ENCODE data around the gene ATOH7.
"Not testable (repeated sequence)": the region's sequence is repeated elsewhere in the genome, so short reads cannot be mapped to it uniquely, and the experiment has no call there.

ATOH7 gene

DNA sequence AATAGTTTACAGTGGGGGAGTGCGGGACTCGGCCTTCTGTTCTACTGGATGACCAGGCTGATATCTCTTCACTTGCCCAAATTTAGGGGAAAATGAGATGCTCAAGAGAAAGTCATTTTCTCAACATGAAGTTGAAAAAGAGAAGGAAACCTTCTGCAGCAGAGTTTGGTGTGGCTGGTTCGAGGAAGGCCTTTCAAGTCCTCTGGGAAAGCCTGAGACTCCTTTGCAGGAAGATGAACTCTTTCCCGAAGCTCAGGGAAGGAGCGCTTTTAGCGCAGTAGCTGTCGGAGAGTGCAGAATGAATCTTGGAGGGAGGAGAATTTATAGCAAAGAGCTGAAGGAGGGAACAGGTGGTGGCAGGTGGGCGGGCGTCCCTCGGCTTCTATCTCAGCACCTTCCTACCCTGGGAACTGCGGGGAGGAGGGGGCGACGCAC lies at the start of gene ATOH7:
Gene ATOH7, minus strand, starts transcription at position 297 of the 435 bp plus-strand sequence. CDS start 436 bp downstream, outside the sequence.
- no peak for DNase-seq

DNA sequence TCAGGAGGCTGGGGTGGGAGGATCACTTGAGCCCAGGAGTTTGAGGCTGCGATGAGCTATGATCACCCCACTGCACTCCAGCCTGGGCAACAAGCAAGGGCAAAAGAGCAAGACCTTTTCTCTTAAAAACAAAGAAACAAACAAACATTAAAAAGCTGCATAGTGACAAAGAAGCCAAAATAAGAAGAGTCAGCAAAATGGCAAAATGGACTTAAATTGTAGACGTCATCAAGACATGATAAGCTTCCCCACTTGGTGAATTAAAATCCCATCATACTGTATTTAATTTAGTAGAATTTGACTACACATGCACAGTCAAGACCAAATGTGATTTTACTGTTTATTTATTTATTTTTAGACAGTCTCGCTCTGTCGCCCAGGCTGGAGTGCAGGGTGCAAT lies 48.8 kb upstream of the ATOH7 start:
- no peak for DNase-seq

DNA sequence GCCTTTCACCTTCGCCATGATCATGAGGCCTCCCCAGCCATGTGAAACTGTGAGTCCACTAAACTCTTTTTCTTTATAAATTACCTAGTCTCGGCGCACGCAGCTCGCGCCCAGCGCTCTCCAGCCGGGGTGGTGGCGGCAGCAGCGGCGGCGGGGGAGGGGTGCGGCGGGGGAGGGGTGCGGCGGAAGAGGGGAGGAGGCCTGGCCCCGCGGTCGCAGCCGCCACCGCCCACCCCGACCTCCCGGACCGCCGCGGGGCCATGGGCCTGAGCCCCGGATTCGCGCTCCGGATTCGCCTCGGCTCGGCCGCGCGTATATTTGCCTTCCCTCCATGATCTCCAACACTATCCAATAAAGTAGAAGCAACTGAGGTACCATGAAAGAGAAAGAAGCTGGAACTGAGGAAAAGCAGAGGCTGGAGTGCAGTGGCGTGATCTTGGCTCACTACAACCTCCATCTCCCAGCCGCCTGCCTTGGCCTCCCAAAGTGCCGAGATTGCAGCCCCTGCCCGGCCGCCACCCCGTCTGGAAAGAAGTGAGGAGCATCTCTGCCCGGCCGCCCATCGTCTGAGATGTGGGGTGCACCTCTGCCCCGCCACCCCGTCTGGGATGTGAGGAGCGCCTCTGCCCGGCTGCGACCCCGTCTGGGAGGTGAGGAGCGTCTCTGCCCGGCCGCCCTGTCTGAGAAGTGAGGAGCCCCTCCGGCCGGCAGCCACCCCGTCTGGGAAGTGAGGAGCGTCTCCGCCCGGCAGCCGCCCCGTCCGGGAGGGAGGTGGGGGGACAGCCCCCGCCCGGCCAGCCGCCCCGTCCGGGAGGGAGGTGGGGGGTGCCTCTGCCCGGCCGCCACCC lies 47.2 kb upstream of the ATOH7 start:
- not testable (repeated sequence) for DNase-seq

DNA sequence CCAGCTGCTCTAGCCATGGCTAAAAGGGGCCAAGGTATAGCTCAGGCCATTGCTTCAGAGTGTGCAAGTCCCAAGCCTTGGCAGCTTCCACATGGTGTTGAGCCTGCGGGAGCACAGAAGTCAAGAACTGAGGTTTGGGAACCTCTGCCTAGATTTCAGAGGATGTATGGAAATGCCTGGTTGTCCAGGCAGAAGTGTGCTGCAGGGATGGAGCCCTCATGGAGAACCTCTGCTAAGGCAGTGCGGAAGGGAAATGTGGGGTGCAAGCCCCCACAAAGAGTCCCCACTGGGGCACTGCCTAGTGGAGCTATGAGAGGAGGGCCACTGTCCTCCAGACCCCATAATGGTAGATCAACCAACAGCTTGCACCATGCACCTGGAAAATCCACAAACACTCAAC lies 45.9 kb upstream of the ATOH7 start:
- DNase-seq: not testable (repeated sequence)

DNA sequence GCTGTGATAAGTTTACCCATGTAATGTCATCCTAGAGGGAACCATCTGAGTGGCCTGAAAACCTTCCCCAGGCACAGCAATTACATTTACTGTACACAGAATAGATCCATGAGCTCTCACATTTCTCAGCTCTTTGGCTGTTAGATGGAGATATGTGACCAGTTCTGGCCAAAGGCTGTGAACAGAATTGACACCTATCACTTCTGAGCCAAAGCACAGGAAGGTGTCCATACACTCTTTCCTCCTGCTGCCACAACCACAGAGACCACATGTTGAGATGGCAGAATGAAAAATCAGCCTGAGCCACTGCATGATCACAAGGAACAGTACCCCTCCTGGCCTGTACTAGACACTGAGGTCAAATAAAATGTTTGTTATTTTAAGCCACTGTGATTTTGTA lies 44.3 kb upstream of the ATOH7 start:
- no peak for DNase-seq

DNA sequence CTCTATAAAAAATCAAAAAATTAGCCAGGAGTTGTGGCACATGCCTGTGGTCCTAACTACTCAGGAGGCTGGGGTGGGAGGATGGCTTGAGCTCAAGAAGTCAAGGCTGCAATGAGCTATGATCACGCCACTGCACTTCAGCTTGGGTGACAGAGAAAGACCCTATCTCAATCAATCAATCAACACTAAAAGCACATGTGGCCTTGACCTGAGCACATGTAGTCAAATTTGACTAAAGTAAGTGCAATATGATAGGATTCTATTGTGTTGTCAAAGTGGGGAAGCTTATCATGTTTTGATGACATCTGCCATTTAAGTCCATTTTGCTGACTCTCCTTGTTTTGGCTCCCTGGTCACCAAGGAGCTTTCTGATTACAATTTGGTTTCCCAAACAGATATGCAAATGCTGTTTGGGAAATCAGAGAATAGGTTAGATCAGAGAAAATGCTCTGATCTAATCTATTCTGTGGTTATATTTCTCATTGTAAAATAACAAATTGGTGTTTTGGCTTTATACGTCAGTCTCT lies 43.8 kb upstream of the ATOH7 start:
- DNase-seq: no peak

DNA sequence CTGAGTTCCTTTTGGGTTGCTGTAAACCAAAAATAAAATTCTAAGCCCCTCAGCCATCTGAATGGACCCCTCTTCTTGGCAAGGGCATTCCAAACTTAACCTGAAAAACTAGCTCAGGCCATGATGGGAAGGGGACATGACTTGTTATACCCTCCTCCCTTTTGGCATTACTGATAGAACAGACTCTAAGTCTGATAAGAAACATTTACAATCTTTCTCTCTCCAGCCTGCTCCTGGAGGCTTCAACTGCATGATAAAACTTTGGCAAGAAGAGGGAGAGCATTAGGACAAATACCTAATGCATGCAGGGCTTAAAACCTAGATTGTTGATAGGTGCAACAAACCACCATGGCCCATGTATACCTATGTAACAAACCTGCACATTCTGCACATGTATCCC lies 40.9 kb upstream of the ATOH7 start:
- DNase-seq: no peak

DNA sequence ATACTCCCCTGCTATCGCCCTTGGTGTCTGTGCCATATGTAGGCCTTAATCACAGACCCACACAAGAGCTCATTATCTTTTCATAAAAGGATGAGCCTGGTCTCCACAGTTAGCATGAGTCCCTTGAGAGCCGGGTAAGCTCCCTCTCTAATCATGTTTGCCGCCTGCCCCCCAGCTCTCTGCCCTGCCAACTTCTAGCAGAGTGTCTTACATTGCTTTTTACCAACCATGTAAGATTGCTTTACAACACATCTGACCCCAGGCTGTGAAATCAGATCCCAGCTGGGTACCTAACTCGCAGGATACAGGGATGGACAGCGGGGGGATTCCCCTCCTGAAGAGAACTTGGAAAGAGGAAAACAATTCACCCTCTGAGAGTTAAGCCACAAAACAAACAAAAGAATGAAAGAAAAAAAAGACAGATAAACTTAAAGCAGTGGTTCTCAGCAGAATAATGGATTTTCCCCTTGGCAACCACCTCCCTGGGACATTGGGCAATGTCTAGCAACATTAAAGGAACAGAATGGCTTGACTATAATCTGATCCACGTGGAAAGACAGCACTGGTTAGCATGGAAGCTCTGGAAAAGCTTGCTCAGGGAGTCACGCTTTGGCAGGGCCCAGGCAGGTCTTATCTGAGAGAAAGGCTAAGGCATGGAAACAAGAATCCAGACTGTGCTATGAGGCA lies 39.4 kb upstream of the ATOH7 start:
- no peak for DNase-seq

DNA sequence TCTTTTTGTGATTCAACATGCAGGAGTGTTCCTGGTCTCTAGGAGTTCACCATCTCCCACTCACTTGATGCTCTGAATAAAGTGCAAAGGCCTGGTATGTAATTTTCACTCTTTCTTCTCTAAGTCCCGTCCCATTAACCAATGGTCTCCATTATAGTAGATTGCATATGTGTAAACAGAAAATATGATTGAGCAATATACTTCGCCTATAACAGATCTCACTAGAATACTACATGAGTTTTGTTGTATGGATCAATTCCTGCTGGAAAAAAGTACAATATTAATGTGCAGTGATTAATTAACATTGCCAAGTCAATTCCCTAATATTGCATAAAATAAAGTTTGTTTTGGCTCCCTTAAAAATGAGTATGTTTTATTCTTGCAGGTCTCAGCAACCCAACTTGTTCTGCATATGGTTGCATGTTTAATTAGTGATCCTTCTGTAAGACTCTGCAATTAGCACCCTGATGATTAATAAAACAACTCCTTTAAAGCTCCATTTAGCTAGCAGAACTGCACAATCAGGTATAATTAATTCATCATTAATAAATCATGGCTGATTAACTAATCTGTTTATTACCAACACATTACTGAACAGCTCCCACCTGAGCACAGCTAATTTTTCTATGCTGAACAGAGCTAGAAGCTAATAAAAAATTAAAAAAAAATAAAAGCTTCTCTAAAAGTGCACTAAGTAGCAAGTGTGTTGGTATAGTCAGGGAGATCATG lies 37.8 kb upstream of the ATOH7 start:
- no peak for DNase-seq

DNA sequence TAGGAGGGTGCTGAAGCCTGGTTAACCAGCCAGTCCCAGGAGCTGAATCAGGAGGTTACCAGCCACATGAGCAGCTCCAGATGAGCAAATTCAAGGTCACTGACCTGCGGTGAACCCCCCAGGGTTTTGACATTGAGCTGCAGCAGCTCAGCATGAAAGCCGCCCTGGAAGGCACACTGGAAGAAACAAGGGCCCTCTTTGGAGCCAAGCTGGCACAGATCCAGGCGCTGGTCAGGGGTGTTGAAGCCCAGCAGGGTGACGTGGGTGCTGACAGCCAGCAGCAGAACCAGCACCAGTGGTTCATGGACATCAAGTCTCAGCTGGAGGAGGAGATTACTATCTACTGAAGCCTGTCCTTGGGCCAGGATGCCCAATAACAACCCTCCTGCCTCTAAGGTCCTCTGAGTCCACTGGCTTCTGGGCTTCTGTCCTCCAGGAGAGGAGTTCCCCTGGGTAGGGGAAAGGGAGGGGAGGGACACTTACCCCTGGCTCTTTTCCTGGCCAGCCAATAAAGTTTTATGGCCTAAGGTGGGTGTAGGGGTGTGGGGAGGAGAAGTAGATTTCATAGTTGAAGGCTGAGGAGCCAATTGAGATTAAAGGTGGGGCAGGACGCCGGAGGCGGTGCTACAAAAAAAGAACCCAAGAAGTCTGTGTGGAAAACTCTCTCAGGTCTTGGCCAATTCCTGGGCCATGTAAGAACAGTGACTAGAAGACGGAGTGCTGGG lies 29.4 kb upstream of the ATOH7 start:
- DNase-seq: no peak

DNA sequence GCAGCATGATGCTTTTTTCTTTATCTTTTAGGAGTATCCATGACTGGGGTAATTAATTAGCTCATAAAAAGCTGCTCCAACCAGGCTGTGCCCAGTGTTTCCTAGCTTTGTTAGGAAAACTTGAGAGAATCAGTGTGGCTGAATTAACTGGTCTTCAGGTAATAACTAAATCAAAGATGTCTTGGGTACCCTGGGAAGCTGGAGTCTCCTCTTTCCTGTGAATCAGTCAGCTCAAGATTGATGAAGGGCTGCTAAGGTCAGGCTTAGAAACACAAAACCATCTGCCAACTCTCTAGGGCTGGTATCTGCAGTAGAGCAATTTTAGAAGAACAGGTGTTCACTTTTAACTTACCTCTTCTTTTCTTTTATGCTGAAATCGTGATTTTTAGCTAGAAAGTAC lies 21.4 kb upstream of the ATOH7 start:
- no peak for DNase-seq

DNA sequence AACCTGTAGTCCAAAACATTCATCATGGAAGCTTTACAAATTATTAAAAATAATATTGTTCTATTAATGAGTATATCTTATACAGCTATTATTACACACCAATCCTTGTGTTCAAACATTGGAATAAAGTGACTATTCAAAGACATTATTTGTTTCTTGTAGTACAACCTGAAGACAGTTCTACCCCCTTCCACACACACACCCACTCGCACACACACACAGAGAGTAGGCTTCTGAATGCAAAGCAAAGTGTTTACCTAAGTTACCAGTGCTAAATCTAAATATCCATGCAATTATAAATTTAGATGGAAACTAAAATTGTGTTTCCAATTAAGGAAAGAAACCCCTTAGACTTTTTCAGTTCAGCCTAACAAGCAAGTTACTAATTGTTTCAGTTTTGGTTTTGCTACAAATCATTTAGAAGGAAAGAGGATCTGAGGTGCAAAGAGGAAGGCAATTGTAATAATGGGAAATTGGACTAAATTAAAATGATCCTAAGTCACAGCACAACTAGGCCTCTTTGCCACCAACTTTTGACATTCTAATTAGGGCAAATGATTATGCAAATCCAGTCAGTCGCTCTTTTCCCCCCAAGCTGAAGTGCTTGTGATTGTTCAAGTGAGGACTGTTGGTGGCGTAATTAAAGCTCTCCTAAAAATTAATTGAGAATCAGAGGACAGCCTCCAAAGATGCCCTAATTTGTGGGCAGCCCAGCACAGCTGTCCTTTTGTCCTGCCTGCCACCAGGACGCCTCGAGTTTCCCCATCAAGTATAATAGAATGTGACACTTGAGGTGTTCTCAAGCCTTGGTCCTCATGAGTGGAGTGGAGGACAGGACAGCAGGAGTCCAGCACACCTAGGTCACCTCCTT lies 19.9 kb upstream of the ATOH7 start:
- no peak for DNase-seq

DNA sequence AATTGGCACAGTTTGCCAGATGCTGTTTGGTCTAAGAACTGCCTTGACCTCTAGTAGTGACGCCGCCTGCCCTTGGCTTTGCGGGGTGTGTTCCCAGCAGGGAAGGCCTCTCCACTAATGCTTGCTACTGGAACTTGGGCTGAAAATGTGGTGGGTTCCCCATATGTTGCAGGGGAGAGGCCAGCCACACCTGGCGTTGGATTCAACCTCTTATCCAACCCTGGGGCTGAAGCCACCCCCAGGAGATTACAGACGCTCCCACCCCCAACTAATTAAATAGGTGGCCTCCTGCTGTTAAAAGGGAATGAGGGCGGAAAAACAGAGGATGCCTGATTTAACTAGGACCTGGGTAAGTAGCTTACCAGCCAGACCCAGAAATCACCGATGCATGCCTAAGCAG lies 19.2 kb upstream of the ATOH7 start:
- no peak for DNase-seq

DNA sequence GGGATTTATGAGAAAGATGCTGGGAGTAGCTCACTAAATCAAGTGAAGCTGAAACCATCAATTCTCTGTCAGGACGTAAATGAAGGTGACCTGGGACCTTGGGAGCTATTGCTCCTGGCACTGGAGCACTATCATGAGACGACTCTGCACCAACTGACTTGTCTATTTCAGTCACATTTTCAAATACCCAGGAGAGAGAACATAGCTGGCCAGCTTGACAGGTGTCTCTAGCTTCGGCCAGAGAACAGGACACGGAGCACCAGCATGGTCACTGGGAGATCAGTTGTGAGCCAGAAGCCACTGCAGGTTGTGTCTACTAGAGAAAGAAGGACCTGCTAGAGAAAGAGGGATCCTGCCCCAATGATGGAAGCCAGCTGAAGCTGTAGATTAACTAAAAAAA lies 17.4 kb upstream of the ATOH7 start:
- DNase-seq: no peak

DNA sequence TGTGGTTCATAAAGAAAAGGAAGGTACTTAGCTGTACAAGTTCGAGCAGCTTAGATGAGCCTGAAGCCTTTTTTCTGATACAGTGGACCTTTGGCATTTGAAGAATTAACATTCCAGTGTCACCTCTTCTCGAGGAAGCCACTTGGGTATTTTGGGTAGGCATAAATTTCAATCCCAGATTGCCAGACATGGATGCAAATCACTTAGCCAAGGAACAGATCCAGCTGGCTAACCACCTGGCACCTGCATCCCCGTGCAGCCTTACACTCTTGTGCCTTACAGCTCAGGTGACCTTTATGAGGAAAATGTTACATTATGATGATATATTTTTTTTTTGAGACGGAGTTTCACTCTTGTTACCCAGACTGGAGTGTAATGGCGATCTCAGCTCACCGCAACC lies 16.0 kb upstream of the ATOH7 start:
- DNase-seq: no peak

DNA sequence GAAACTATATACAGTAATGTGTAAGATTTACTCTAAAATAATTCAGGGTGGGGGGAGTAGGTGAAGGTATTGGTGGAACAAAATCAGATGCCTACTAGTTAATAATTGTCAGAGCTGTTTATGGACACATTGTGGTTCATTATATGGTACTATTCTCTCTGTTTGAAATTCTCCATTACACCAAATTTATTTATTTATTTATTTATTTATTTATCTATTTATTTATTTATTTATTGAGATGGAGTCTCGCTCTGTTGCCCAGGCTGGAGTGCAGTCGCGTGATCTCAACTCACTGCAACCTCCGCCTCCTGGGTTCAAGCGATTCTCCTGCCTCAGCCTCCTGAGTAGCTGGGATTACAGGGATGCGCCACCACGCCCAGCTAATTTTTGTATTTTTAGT lies 14.5 kb upstream of the ATOH7 start:
- DNase-seq: not testable (repeated sequence)

DNA sequence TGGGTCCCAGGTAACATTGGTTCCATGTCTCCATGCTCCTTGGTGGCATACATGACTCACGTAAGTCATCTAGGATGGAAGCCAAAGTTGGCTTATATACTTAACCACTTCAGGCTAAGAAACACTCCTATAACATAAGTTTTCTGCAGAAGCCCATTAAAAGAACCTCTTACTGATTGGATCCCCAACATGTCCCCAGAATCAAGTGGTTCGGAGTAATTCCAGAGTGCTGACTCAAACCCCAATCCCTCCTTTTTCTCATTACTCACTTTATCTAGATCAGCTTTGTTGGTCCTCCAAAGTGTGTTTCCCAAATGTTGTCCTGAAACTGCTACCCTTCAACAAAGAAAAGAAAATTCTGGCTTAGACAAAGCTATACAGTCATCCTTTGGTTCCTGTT lies 10.1 kb upstream of the ATOH7 start:
- DNase-seq: no peak

DNA sequence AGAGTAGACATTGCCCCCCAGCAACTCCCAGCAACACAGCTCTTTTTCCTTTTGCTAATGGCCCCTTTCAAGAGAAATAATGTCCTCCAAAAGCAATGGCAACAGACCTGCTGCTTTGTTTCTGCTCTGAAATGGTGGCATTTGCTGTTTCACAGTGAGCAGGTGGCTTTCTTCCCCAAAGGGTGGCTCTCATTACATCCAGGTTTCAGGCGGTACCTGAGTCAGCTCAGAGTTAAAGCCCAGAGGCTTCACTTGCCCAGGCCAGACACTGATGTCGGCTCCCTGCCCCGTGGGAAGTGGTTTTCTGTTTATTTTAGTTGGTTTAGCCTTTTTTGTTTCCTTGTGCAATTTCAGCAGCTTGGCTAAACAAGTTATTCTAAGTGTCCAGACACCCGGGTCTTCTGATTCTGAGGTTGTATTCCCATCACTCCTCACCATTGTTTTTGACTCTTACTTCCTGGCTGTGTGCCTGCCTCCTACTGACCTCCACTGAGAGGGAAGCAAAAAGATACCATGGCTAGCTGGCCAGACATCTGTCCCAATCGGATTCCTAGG lies 7.8 kb upstream of the ATOH7 start:
- no peak for DNase-seq

DNA sequence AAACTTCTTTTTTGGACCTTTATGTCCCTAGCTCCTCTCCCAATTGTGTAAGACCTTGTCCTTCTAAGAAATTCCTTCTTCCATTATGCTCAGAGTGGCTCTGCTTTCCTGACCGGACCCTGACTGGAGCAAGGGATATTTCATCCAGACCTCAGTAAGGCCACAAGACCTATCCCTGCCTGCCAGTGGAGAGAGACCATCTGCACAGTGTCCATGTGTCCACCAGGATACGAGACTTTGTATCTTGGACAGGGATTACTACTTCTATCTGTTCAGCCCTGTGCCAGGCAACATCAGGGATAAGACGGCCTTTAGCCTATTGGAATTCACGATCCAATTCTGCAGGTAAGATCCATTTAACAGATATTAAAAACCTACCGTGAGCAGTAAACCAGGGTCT lies 7.2 kb upstream of the ATOH7 start:
- no peak for DNase-seq

DNA sequence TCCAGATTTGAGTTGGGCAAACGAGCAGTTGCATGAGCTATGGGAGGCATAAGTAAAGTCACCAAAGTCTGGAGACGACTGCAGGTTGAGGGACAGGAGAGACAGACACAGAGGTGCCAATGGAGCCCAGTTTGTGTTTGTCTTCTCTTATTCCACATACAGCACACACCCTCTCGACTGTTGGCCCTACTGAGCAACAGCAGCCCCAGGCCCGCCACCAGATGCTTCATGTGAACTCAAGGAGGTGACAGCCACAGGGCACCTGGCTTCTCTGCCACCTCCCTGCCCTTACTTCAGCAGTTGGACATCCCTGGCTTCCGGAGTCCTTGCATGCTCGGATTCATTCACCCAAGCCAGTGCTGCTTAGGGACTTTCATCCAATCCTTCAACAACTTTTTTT lies 6.5 kb upstream of the ATOH7 start:
- no peak for DNase-seq

DNA sequence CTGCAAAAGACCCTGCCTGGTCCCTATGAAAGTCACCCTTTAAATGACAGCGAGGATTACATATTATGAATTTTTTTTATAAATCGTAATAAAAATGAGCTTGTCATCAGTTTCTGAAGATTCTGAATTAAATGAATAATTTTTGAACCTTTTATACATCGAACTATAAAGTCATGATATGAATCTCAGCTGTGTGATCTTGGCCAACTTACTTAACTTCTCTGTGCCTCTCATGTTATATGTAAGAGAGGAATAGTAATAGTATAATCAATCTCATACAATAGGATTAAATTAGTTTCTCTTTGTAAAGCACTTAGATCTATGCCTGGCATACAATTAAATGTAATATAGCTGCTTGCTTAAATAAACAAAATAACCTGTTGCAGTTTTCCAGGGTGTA lies 5.3 kb upstream of the ATOH7 start:
- no peak for DNase-seq
